GM12873 (cell line): ENCODE measurements around the gene GTPBP3.

Experiments used
- TF ChIP-seq, protein P1 (sequence below): IDR thresholded peaks from 2 replicates; pipeline ENCODE4 v1.5.1; 2012; ENCODE audit warnings: low read depth, mild to moderate bottlenecking, moderate library complexity, low read length, control low read depth; ENCODE audit not compliant: insufficient read depth; ENCODE audit errors: missing control alignments

Gene GTPBP3

DNA sequence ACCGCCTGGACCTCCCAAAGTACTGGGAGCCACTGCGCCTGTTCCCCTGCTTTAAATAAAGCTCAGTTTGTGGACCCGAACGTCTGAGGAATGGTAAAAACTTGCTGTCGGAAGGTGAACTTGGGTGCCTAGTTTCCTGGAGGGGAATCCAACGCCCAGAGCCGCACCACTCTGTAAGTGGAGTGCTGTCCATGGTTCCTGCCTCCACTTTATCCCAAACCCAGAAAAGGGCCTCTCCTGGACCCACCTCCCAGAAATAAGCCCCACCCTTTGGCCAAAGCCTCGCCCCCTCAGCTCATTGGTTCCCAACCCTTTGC lies 5.0 kb upstream of the GTPBP3 start:
- TF ChIP-seq, protein P1, sequence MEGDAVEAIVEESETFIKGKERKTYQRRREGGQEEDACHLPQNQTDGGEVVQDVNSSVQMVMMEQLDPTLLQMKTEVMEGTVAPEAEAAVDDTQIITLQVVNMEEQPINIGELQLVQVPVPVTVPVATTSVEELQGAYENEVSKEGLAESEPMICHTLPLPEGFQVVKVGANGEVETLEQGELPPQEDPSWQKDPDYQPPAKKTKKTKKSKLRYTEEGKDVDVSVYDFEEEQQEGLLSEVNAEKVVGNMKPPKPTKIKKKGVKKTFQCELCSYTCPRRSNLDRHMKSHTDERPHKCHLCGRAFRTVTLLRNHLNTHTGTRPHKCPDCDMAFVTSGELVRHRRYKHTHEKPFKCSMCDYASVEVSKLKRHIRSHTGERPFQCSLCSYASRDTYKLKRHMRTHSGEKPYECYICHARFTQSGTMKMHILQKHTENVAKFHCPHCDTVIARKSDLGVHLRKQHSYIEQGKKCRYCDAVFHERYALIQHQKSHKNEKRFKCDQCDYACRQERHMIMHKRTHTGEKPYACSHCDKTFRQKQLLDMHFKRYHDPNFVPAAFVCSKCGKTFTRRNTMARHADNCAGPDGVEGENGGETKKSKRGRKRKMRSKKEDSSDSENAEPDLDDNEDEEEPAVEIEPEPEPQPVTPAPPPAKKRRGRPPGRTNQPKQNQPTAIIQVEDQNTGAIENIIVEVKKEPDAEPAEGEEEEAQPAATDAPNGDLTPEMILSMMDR: no peak

- TF ChIP-seq, protein P1: no peak
Observed at GRCh38 chr19:17332677-17333581, 4.4 kb upstream of the GTPBP3 start.

- TF ChIP-seq, protein P1: no peak
Observed at GRCh38 chr19:17333611-17334413, 3.5 kb upstream of the GTPBP3 start.

- TF ChIP-seq, protein P1: no peak
Observed at GRCh38 chr19:17334414-17335409, 2.6 kb upstream of the GTPBP3 start, which contains the start of gene ANO8. Gene ANO8 (minus strand): TSS chr19:17334855. CDS start chr19:17334670, 185 bp downstream.

GRCh38 chr19:17335575-17335974 lies 1.8 kb upstream of the GTPBP3 start:
- TF ChIP-seq, protein P1: no peak

- TF ChIP-seq, protein P1: no peak
Observed at GRCh38 chr19:17337675-17338432, 501 bp downstream of the GTPBP3 start.
